Left colon (tissue), 2 donors: ENCODE results near the gene VTA1. TPM values are rescaled to one million over a fixed set of nuclear protein-coding genes. Genes with fewer than 3 reads are reported as not detected.
"Not testable (repeated sequence)": the region's sequence is repeated elsewhere in the genome, so short reads cannot be mapped to it uniquely, and the experiment has no call there.

Experiments
- ATAC-seq: fragments of 200-7000 bp; cut with Tn5 transposase; one replicate; pipeline ENCODE4 v1.9.1; 2020; ENCODE audit warnings: mild to moderate bottlenecking, moderate library complexity
- DNase-seq, 2 donors: peaks; one replicate each; pipeline ENCODE4 v3.0.0-alpha.2; 2020
- intact Hi-C, 2 donors: fragments of 100-400 bp; cut with DNase I in 1 of 2; cut with micrococcal nuclease in 1 of 2; formaldehyde crosslinking; loops; one replicate each; pipeline versions ENCODE4 v1.11.2 to v1.14.0; 2022; cut with DNase I, micrococcal nuclease
- total RNA-seq, 2 donors: library from RNA; stranded (reverse); fragmentation: NEBNext Ultra II Directional; extraction: Animal tissue kit (Norgen Biotek cat#: 25700); gene quantifications; one replicate each; pipeline ENCODE4 v1.2.1, GENCODE V29; 2021
- donor health status: DM: no; HTN: no; CAD: no.
- donor health status: DM: yes; HTN: yes; CAD: no.

The VTA1 gene
- total RNA-seq, 2 donors from 2014 or later: 48.9 to 52.0 TPM

DNA sequence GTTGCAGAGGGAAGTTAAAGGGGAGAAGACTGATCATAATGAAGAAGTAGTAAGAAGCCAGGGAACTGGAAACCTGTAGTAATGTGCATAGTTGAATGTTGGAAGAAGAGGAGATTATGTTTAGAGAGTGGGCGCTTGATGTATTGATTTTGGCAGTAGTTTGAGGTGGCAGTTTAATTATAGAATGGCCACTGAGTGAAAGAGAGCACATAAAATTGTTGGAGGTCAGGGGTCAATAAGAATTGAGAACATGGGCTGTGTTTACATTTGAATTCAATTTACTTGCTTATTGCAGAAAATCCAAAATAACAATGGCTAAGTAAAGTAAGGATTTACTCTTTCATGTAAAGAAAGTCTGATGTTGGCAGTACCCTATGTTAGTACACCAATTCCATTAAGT lies 15.7 kb downstream of the VTA1 start:
- ATAC-seq (no peak), DNase-seq (no peak)
- intact Hi-C loops: no loop called here

- DNase-seq: no peak
- ATAC-seq: no peak
- intact Hi-C loops: no loop called here
These were observed 18.2 kb downstream of the VTA1 start for GRCh38 chr6:142165227-142165626.

- intact Hi-C loops: no loop called here
- DNase-seq (no peak), ATAC-seq (no peak)
These were observed 20.0 kb downstream of the VTA1 start for GRCh38 chr6:142167071-142167470.

DNA sequence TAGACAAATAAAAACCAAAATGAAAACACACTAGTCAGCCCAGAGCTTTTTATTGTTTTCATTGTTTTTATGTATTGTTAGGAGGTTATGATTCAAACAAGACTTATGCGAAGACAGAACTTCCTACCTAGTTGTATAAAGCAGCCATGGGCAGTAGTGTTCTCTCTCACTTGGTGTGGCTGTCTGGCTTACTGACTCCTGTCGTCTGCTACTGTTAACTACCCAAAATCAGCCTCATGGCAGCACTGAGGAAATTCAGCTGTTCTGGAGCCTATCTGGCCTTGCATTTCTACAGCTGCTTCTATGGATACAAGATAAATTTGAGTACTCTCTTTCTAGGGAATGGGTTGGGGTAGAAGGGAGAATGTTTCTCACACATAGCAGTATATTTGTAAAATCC lies 20.4 kb downstream of the VTA1 start:
- intact Hi-C loops: no loop called here
- DNase-seq (no peak), ATAC-seq (no peak)

DNA sequence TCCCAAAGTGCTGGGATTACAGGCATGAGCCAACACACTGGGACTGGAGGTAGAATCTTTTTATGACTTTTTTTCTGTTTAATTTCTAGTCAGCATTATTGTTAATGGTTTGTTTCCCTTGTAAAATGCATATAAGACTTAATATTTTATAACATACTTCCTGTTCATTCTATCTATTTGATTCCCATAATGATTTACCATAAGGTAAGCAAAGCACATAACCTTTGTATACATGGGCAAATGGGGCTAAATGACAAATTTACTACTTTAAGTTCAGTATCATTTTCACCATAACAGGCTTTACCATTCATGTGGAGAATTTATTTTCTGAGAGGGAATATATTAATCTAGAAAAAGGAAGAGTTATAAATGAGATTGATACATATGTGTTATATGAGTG lies 24.3 kb downstream of the VTA1 start:
- intact Hi-C loops: no loop called here
- ATAC-seq: peak; percentile 52
- no peak for DNase-seq

GRCh38 chr6:142172758-142173157 lies 25.7 kb downstream of the VTA1 start:
- no peak for ATAC-seq
- no peak for DNase-seq
- intact Hi-C loops: no loop called here

GRCh38 chr6:142173980-142174379 lies 26.9 kb downstream of the VTA1 start:
- no peak for DNase-seq
- intact Hi-C loops: no loop called here
- ATAC-seq: no peak

- DNase-seq (no peak), ATAC-seq (no peak)
- intact Hi-C loops: no loop called here
These were observed 27.6 kb downstream of the VTA1 start for GRCh38 chr6:142174703-142175102.

DNA sequence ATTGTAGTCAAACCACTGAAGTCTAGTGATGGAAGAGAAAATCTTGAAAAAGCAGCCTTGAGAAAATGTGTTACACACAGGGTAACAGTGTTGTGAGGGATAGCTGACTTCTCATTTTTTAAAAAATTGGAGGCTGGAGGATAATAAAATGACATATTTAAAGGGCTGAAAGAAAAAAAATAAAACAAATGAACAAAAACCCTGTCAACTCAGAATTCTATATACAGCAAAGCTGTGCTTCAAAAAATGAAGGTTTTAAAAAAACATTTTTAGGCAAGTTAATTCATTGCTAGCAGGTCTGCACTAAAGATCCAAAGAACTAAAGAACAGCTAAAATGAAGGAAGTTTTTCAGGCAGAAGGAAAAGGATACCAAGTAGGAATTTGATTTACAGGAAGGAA lies 31.1 kb downstream of the VTA1 start:
- DNase-seq (no peak), ATAC-seq (no peak)
- intact Hi-C loops: no loop called here

DNA sequence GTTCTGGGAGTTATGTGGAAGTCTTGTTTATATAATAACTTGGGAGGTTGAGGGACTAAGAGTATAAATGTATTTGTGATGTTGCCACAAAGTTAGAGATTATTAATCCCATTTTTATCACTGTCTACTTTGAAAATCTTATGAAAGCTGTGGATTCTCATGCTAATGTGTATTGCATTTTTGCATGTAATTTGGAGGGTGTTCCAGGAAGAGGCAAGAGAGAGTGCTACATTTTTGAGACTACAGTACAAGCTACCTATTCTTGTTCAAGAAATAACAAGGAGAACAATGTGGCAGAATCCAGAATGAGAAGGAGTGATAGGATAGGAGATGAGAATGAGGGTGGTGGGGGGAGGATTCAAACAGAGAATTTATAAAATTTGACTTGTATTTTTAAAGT lies 34.9 kb downstream of the VTA1 start:
- ATAC-seq (no peak), DNase-seq (no peak)
- intact Hi-C loops: no loop called here

DNA sequence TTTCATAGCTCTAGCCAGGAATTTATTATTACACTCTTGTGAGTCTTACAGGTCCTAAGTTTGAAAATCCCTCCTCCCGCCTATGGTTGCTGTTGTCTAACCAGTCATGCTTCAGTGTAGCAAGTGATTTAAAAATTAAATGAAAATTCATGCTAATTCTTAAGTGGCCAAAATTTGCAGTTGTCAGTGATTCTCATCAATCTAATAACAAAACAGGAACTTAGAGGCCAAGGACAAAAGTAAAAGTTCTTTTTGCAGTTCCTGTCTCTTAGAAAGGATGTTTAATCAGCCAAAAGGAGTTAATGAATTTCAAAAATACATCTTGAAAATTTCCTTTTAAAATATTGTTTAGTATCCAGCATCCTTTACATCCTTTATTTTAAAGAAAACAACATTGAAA lies 36.3 kb downstream of the VTA1 start:
- DNase-seq: no peak
- intact Hi-C loops: no loop called here
- no peak for ATAC-seq

DNA sequence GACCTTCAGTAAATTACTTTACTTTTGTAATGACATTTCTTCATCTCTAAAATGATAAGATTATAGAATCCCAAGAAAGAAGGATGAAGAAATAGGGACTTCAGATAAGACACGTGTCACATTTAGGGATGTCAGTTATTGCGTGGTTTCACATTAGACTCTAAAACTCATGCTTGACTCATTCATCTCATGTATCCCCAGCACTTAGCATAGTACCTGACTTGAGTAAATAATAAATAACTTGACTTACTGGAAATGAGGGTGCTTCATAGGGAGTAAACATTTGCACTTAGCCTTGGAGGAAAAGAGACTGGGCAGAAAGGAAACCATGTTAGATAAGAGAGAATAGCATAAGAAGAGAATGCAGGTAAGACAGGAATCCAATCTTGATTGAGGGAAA lies 37.2 kb downstream of the VTA1 start:
- DNase-seq (no peak), ATAC-seq (no peak)
- intact Hi-C loops: no loop called here

GRCh38 chr6:142185641-142186040 lies 38.6 kb downstream of the VTA1 start:
- intact Hi-C loops: no loop called here
- no peak for ATAC-seq

GRCh38 chr6:142187209-142187608 lies 40.1 kb downstream of the VTA1 start:
- no peak for DNase-seq
- no peak for ATAC-seq

More at GRCh38 chr6:142185641-142186040, 38.6 kb downstream of the VTA1 start:
- no peak for DNase-seq

DNA sequence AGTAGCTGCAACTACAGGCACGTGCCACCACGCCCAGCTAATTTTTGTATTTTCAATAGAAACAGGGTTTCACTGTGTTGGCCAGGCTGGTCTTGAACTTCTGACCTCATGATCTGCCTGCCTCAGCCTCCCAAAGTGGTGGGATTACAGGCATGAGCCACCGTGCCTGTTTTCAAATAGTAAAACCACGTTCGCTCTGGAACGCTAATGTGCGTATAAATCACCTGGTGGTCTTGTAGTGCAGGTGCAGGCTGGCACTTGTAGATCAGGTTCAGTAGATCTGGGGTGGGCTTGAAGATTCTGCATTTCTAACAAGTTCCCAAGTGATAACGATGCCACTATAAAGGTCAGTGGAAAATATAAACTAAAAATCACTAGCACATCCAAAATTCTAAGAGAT lies 41.3 kb downstream of the VTA1 start:
- ATAC-seq, intact Hi-C loops, DNase-seq: not testable (repeated sequence)

More at GRCh38 chr6:142187209-142187608, 40.1 kb downstream of the VTA1 start:
- intact Hi-C loops: no loop called here

- ATAC-seq (no peak), DNase-seq (no peak)
- intact Hi-C loops: no loop called here
These were observed 42.0 kb downstream of the VTA1 start for GRCh38 chr6:142189057-142189456.

DNA sequence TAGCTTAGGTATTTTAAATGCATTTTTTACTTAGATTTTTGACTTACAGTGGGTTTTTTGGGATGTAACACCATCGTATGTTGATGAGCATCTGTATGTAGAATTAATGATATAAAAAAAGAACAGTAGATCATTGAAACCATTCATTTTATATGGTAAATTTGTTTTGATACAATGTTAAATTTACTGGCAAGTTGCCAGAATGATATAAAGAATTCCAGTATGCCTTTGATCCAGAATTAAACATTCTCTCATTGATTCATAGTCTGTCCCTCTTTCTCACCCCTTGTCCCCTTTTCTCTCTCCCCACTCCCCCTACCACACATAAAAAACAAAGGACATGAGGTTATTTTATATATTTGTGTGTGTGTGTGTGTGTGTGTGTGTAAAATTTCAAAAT lies 45.3 kb downstream of the VTA1 start:
- ATAC-seq (no peak), DNase-seq (no peak)
- intact Hi-C loops: no loop called here

DNA sequence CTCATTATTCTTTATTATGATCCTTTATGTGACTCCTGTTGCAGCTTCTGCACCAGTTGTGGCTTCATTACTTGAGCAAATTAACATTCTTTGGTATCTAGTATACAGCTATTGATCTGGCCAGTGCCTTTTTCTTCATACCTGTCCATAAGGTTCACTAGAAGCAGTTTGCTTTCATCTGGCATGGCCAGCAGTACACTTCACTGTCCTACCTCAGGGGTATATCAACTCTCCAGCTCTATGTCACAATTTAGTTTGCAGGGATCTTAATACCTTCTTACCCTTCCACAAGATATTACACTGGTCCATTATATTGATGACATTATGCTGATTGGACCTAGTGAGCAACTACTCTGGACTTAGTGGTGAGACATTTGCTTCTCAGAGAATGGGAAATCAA lies 46.6 kb downstream of the VTA1 start:
- no peak for ATAC-seq
- intact Hi-C loops: no loop called here
- DNase-seq: no peak

DNA sequence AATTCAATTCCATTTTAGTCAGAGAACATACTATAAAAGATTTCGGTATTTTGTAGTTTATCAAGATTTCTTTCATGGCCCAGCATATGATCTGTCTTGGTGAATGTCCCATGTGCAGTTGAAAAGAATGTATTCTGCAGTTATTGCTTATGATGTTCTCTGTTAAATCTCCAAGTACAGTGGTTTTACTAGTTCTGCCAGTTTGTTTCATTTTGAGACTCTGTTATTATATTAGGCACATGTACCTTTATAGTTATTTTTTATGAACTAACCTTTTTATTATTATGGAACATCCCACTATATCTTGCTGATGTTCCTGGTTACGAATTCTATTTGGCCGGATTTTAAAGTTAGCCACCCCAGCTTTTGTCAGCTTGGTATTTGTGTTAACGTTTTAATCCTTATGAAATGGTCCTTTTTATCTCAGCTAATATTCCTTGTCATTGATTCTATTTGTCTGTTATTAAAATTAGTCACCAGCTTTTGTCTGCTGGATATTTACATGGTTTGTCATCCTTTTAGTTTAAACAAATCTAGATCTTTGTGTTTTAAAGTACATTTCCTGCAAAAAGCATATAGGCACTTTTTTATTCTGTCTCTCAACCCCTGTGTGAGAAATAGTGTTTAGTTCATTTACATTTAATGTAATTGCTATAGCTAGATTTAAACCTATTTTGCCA lies 48.9 kb downstream of the VTA1 start:
- no peak for DNase-seq
- intact Hi-C loops: no loop called here
- ATAC-seq: no peak

DNA sequence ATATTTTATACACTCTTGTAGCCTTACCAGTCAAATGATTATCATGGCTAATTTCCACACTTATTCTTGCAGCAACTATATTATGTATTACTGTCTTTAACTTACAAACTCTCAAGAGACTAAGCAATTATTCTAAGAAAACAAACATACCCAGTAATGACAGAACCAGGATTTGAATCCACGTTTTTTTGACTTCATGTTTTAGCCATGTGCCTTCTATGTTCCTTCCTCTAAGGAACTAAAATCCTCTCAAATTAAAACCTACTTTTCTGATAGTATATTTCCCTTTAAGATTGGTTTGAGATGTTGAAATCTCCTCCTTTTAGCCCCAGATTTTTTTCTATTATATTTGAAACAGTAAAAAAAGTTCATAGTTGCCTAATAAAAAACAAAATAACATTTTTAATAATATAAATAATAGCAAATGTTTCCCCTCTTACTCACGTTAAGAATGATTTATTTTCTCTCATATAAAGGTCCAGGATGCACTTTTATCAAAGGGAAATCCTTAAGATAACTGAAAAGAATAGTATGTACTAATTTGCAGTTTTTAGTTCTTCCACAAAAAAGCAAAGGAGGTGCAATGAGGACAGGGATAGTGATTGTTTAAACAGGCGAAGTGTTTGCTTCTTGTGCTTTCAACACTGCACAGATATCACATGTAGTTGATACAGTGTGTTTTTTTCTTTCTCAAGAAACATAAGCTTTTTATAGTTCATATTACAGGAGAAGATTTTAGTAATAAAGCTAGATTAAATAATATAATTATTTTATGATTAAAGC lies 54.0 kb downstream of the VTA1 start:
- DNase-seq (no peak), ATAC-seq (no peak)
- intact Hi-C loops: no loop called here
